ENCODE results near the gene TIMP2. TPM values are rescaled to one million over a fixed set of nuclear protein-coding genes. Genes with fewer than 3 reads are reported as not detected.
A peak's percentile ranks its signal among the peaks of the same experiment; 100 is the strongest.

The TIMP2 gene
- total and polyA plus RNA-seq, 4 donors = 47.5 to 176 (median 91.9) TPM

- 81 to 88% methylated on average over 19 of the region's 19 CpGs for WGBS, 2 donors
- ATAC-seq (ENCODE audit: insufficient read depth, low FRiP score) (no peak), DNase-seq (no peak)
- Histone ChIP-seq H3K27ac (ENCODE audit: low read depth in 1 of 2, low read length in 1 of 2) (no peak overlapping the region), H3K4me1 (ENCODE audit: control insufficient read depth in 5 of 5, insufficient read depth in 5 of 5, low read length in 5 of 5) (peaks cover 0 to 11% (median 5%) of the 10 kb centered on the region in 5 donors), H3K36me3 (ENCODE audit: control insufficient read depth in 4 of 4, insufficient read depth in 4 of 4, low read length in 4 of 4) (peaks cover 0 to 6% (median 0%) of the 10 kb centered on the region in 4 donors), H3K9ac (ENCODE audit: insufficient read depth in 1 of 2, low read length in 2 of 2) (no peak overlapping the region), H3K9me3 (ENCODE audit: control insufficient read depth in 4 of 4, insufficient read depth in 3 of 4, low read length in 3 of 4) (no peaks in the 10 kb centered on the region), H3K27me3 (ENCODE audit: control insufficient read depth in 3 of 3, insufficient read depth in 3 of 3, low read length in 2 of 3) (no peaks in the 10 kb centered on the region), H3K4me3 (no peak overlapping the region)
- TF ChIP-seq CTCF (IDR thresholded peaks at IDR 0.05; ENCODE audit: control extremely low read depth, extremely low read depth) = no peak
Observed at GRCh38 chr17:78962345-78962983, 37.3 kb upstream of the TIMP2 start.

- no peak overlapping the region for H3K4me3 ChIP-seq
- WGBS, 2 donors = 95 to 96% methylated on average over 4 of the region's 4 CpGs
- no peak for DNase-seq
- no peak for TF ChIP-seq CTCF (IDR thresholded peaks at IDR 0.05; ENCODE audit: control extremely low read depth, extremely low read depth)
- no peaks in the 10 kb centered on the region for H3K27me3 ChIP-seq (ENCODE audit: control insufficient read depth in 3 of 3, insufficient read depth in 3 of 3, low read length in 2 of 3)
- peaks cover 0 to 16% (median 2%) of the 10 kb centered on the region in 5 donors for H3K4me1 ChIP-seq (ENCODE audit: control insufficient read depth in 5 of 5, insufficient read depth in 5 of 5, low read length in 5 of 5)
- no peak overlapping the region for H3K9ac ChIP-seq (ENCODE audit: insufficient read depth in 1 of 2, low read length in 2 of 2)
- no peaks in the 10 kb centered on the region for H3K9me3 ChIP-seq (ENCODE audit: control insufficient read depth in 4 of 4, insufficient read depth in 3 of 4, low read length in 3 of 4)
- no peak overlapping the region for H3K27ac ChIP-seq (ENCODE audit: low read depth in 1 of 2, low read length in 1 of 2)
- H3K36me3 ChIP-seq (ENCODE audit: control insufficient read depth in 4 of 4, insufficient read depth in 4 of 4, low read length in 4 of 4) = peaks cover 0 to 5% (median 0%) of the 10 kb centered on the region in 4 donors
- ATAC-seq (ENCODE audit: insufficient read depth, low FRiP score) = no peak
Observed at GRCh38 chr17:78961571-78961970, 36.4 kb upstream of the TIMP2 start.

- peaks cover 0 to 3% (median 0%) of the 10 kb centered on the region in 4 donors for H3K36me3 ChIP-seq (ENCODE audit: control insufficient read depth in 4 of 4, insufficient read depth in 4 of 4, low read length in 4 of 4)
- peak overlapping the region; percentile 6 to 11 for H3K27ac ChIP-seq (ENCODE audit: low read depth in 1 of 2, low read length in 1 of 2)
- peaks cover 0 to 17% (median 2%) of the 10 kb centered on the region in 5 donors for H3K4me1 ChIP-seq (ENCODE audit: control insufficient read depth in 5 of 5, insufficient read depth in 5 of 5, low read length in 5 of 5)
- H3K9me3 ChIP-seq (ENCODE audit: control insufficient read depth in 4 of 4, insufficient read depth in 3 of 4, low read length in 3 of 4) = no peaks in the 10 kb centered on the region
- ATAC-seq (ENCODE audit: insufficient read depth, low FRiP score) (no peak), DNase-seq (peak; percentile 61 to 84 (median 63))
- H3K27me3 ChIP-seq (ENCODE audit: control insufficient read depth in 3 of 3, insufficient read depth in 3 of 3, low read length in 2 of 3) = no peaks in the 10 kb centered on the region
- TF ChIP-seq CTCF (IDR thresholded peaks at IDR 0.05; ENCODE audit: control extremely low read depth, extremely low read depth) = no peak
- H3K4me3 ChIP-seq = no peak overlapping the region
- WGBS, 2 donors = 52 to 63% methylated on average over 5 of the region's 5 CpGs
- H3K9ac ChIP-seq (ENCODE audit: insufficient read depth in 1 of 2, low read length in 2 of 2) = peak overlapping the region in 1 of 2 donors; percentile 9
Observed at GRCh38 chr17:78960928-78961327, 35.7 kb upstream of the TIMP2 start.
